ENCODE measurements around the gene GPR84. TPM values are rescaled to one million over a fixed set of nuclear protein-coding genes. Genes with fewer than 3 reads are reported as not detected.
A peak's percentile ranks its signal among the peaks of the same experiment; 100 is the strongest.

The GPR84 gene
- total and polyA plus RNA-seq, 2 of the 13 experiments (the other 11 are each of a cell fraction or from before 2014, with no cell fraction given) = not detected

DNA sequence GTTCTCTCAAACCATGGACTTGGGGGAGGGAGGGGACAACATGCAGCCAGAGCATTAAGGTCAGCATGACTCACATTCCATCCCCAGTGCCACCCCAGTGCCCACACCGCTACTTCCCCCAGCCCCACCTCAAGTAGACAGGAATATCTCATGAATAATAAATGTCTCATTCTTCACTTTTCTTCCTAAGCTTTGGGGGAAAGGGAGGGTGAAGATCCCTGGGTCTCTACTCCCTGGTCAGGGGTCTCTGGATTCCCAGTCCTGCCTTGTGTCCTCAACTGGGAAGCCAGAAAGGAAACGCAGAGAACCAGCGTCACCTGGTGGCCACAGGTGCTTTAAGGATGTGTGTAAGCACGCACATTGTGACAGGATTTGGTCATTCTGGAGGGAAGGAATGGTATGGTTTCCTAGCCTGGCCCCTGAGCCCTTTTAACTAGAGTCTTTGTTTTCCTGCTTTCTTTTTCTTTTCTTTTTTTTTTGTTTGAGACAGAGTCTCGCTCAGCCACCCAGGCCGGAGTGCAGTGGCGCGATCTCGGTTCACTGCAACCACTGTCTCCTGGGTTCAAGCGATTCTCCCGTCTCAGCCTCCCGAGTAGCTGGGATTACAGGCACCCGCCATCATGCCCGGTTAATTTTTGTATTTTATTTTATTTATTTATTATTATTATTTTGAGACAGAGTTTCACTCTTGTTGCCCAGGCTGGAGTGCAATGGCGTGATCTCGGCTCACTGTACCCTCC is 3.4 kb downstream of the GPR84 start (continued):
- TF ChIP-seq, protein P1, sequence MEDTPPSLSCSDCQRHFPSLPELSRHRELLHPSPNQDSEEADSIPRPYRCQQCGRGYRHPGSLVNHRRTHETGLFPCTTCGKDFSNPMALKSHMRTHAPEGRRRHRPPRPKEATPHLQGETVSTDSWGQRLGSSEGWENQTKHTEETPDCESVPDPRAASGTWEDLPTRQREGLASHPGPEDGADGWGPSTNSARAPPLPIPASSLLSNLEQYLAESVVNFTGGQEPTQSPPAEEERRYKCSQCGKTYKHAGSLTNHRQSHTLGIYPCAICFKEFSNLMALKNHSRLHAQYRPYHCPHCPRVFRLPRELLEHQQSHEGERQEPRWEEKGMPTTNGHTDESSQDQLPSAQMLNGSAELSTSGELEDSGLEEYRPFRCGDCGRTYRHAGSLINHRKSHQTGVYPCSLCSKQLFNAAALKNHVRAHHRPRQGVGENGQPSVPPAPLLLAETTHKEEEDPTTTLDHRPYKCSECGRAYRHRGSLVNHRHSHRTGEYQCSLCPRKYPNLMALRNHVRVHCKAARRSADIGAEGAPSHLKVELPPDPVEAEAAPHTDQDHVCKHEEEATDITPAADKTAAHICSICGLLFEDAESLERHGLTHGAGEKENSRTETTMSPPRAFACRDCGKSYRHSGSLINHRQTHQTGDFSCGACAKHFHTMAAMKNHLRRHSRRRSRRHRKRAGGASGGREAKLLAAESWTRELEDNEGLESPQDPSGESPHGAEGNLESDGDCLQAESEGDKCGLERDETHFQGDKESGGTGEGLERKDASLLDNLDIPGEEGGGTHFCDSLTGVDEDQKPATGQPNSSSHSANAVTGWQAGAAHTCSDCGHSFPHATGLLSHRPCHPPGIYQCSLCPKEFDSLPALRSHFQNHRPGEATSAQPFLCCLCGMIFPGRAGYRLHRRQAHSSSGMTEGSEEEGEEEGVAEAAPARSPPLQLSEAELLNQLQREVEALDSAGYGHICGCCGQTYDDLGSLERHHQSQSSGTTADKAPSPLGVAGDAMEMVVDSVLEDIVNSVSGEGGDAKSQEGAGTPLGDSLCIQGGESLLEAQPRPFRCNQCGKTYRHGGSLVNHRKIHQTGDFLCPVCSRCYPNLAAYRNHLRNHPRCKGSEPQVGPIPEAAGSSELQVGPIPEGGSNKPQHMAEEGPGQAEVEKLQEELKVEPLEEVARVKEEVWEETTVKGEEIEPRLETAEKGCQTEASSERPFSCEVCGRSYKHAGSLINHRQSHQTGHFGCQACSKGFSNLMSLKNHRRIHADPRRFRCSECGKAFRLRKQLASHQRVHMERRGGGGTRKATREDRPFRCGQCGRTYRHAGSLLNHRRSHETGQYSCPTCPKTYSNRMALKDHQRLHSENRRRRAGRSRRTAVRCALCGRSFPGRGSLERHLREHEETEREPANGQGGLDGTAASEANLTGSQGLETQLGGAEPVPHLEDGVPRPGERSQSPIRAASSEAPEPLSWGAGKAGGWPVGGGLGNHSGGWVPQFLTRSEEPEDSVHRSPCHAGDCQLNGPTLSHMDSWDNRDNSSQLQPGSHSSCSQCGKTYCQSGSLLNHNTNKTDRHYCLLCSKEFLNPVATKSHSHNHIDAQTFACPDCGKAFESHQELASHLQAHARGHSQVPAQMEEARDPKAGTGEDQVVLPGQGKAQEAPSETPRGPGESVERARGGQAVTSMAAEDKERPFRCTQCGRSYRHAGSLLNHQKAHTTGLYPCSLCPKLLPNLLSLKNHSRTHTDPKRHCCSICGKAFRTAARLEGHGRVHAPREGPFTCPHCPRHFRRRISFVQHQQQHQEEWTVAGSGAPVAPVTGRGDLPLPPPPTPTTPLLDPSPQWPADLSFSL (CRISPR knock-in tag; IDR thresholded peaks at IDR 0.05) = no peak
- TF ChIP-seq AHR (CRISPR knock-in tag; IDR thresholded peaks at IDR 0.05) = no peak
- TF ChIP-seq HNRNPLL (IDR thresholded peaks at IDR 0.05; ENCODE audit: low read depth, low read length, poor library complexity, severe bottlenecking) = no peak
- TF ChIP-seq, protein P2, sequence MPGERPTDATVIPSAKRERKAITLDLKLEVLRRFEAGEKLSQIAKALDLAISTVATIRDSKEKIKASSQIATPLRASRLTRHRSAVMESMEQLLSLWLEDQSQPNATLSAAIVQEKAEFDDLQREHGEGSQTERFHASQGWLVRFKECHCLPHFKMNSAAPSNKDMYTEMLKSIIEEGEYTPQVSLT (CRISPR knock-in tag; IDR thresholded peaks at IDR 0.05; ENCODE audit: borderline replicate concordance, low read depth) = no peak
- TF ChIP-seq, protein P3, sequence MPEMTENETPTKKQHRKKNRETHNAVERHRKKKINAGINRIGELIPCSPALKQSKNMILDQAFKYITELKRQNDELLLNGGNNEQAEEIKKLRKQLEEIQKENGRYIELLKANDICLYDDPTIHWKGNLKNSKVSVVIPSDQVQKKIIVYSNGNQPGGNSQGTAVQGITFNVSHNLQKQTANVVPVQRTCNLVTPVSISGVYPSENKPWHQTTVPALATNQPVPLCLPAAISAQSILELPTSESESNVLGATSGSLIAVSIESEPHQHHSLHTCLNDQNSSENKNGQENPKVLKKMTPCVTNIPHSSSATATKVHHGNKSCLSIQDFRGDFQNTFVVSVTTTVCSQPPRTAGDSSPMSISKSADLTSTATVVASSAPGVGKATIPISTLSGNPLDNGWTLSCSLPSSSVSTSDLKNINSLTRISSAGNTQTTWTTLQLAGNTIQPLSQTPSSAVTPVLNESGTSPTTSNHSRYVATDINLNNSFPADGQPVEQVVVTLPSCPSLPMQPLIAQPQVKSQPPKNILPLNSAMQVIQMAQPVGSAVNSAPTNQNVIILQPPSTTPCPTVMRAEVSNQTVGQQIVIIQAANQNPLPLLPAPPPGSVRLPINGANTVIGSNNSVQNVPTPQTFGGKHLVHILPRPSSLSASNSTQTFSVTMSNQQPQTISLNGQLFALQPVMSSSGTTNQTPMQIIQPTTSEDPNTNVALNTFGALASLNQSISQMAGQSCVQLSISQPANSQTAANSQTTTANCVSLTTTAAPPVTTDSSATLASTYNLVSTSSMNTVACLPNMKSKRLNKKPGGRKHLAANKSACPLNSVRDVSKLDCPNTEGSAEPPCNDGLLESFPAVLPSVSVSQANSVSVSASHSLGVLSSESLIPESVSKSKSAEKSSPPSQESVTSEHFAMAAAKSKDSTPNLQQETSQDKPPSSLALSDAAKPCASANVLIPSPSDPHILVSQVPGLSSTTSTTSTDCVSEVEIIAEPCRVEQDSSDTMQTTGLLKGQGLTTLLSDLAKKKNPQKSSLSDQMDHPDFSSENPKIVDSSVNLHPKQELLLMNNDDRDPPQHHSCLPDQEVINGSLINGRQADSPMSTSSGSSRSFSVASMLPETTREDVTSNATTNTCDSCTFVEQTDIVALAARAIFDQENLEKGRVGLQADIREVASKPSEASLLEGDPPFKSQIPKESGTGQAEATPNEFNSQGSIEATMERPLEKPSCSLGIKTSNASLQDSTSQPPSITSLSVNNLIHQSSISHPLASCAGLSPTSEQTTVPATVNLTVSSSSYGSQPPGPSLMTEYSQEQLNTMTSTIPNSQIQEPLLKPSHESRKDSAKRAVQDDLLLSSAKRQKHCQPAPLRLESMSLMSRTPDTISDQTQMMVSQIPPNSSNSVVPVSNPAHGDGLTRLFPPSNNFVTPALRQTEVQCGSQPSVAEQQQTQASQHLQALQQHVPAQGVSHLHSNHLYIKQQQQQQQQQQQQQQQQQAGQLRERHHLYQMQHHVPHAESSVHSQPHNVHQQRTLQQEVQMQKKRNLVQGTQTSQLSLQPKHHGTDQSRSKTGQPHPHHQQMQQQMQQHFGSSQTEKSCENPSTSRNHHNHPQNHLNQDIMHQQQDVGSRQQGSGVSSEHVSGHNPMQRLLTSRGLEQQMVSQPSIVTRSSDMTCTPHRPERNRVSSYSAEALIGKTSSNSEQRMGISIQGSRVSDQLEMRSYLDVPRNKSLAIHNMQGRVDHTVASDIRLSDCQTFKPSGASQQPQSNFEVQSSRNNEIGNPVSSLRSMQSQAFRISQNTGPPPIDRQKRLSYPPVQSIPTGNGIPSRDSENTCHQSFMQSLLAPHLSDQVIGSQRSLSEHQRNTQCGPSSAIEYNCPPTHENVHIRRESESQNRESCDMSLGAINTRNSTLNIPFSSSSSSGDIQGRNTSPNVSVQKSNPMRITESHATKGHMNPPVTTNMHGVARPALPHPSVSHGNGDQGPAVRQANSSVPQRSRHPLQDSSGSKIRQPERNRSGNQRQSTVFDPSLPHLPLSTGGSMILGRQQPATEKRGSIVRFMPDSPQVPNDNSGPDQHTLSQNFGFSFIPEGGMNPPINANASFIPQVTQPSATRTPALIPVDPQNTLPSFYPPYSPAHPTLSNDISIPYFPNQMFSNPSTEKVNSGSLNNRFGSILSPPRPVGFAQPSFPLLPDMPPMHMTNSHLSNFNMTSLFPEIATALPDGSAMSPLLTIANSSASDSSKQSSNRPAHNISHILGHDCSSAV (CRISPR knock-in tag; IDR thresholded peaks at IDR 0.05; ENCODE audit: borderline replicate concordance) = no peak
- TF ChIP-seq POLR2AphosphoS2 (IDR thresholded peaks at IDR 0.05; ENCODE audit: low read depth, low read length) = no peak
- peak; percentile 45; the same call in 1 of the 2 replicates for TF ChIP-seq SAP130 (CRISPR knock-in tag; IDR thresholded peaks at IDR 0.05; ENCODE audit: low read depth)
- TF ChIP-seq, protein P4, sequence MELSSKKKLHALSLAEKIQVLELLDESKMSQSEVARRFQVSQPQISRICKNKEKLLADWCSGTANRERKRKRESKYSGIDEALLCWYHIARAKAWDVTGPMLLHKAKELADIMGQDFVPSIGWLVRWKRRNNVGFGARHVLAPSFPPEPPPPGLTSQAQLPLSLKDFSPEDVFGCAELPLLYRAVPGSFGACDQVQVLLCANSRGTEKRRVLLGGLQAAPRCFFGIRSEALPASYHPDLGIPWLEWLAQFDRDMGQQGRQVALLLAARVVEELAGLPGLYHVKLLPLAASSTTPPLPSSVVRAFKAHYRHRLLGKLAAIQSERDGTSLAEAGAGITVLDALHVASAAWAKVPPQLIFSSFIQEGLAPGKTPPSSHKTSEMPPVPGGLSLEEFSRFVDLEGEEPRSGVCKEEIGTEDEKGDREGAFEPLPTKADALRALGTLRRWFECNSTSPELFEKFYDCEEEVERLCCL (CRISPR knock-in tag; IDR thresholded peaks at IDR 0.05; ENCODE audit: borderline replicate concordance) = no peak
- TF ChIP-seq CBX1 (IDR thresholded peaks at IDR 0.05; ENCODE audit: low read depth) = no peak
- TF ChIP-seq FOXC1 (CRISPR knock-in tag; IDR thresholded peaks at IDR 0.05; ENCODE audit: borderline replicate concordance) = no peak
- no peak for TF ChIP-seq ATF7 (IDR thresholded peaks at IDR 0.05)
- no peak for TF ChIP-seq ATF7 (CRISPR knock-in tag; IDR thresholded peaks at IDR 0.05)
